HG03442 (cell line): ENCODE data around the gene ABCC4.
"Not testable (repeated sequence)": the region's sequence is repeated elsewhere in the genome, so short reads cannot be mapped to it uniquely, and the experiment has no call there.

Experiments
- ATAC-seq: cut with Tn5 transposase; IDR thresholded peaks from one replicate; pipeline ENCODE4 v1.9.1; 2021; ENCODE audit warnings: mild to moderate bottlenecking, moderate library complexity; ENCODE audit not compliant: unreplicated experiment

The ABCC4 gene

GRCh38 chr13:95229855-95230254, 71.4 kb downstream of the ABCC4 start:
- ATAC-seq: no peak

GRCh38 chr13:95228130-95228529, 73.1 kb downstream of the ABCC4 start:
- no peak for ATAC-seq

- ATAC-seq: peak; percentile 91
These were observed 74.1 kb downstream of the ABCC4 start for GRCh38 chr13:95226932-95227695.

- no peak for ATAC-seq
These were observed 74.8 kb downstream of the ABCC4 start for GRCh38 chr13:95226476-95226875.

- no peak for ATAC-seq
These were observed 75.2 kb downstream of the ABCC4 start for GRCh38 chr13:95226050-95226449.

- ATAC-seq: no peak
These were observed 77.2 kb downstream of the ABCC4 start for GRCh38 chr13:95224064-95224463.

- ATAC-seq: peak; percentile 35
These were observed 78.6 kb downstream of the ABCC4 start for GRCh38 chr13:95222733-95223018.

GRCh38 chr13:95221971-95222732, 79.1 kb downstream of the ABCC4 start:
- peak; percentile 43 for ATAC-seq

- ATAC-seq: no peak
These were observed 80.6 kb downstream of the ABCC4 start for GRCh38 chr13:95220611-95221010.

- no peak for ATAC-seq
These were observed 83.1 kb downstream of the ABCC4 start for GRCh38 chr13:95217920-95218830.

- no peak for ATAC-seq
These were observed 85.1 kb downstream of the ABCC4 start for GRCh38 chr13:95216182-95216581.

- no peak for ATAC-seq
These were observed 88.0 kb downstream of the ABCC4 start for GRCh38 chr13:95212983-95213850.

- ATAC-seq: no peak
These were observed 92.1 kb downstream of the ABCC4 start for GRCh38 chr13:95209109-95209508.

- ATAC-seq: peak; percentile 96
These were observed 93.4 kb downstream of the ABCC4 start for GRCh38 chr13:95207769-95208366.

GRCh38 chr13:95206116-95206515, 95.1 kb downstream of the ABCC4 start:
- no peak for ATAC-seq

GRCh38 chr13:95204231-95204765, 97.0 kb downstream of the ABCC4 start:
- no peak for ATAC-seq

GRCh38 chr13:95201814-95202651, 99.2 kb downstream of the ABCC4 start:
- no peak for ATAC-seq

- ATAC-seq: not testable (repeated sequence)
These were observed 100.8 kb downstream of the ABCC4 start for GRCh38 chr13:95200386-95200957.

GRCh38 chr13:95199896-95200295, 101.4 kb downstream of the ABCC4 start:
- ATAC-seq: no peak
